Stimulated activated CD4-positive, alpha-beta T cell treated with anti-CD3 and anti-CD28 coated beads, Interleukin-2, amount 100 ng/mL, for 24 hours (primary cell): ENCODE measurements around the gene TRAPPC3L.

ENCODE experiments used
- DNase-seq, 2 donors: peaks; one replicate each; pipeline ENCODE4 v3.0.0-alpha.2; 2020

TRAPPC3L gene

GRCh38 chr6:116556814-116557415 is 11.4 kb upstream of the TRAPPC3L start:
- no peak for DNase-seq

GRCh38 chr6:116556065-116556464 is 10.6 kb upstream of the TRAPPC3L start:
- DNase-seq: no peak

GRCh38 chr6:116553451-116553850 is 8.0 kb upstream of the TRAPPC3L start, which contains the start of gene CALHM4:
TSS of gene CALHM4 (plus strand) at chr6:116553751. CDS start at chr6:116553794, 43 bp downstream.
- no peak for DNase-seq

- DNase-seq: no peak
These were observed 5.3 kb upstream of the TRAPPC3L start for GRCh38 chr6:116550796-116551195.

GRCh38 chr6:116547358-116547757 is 1.9 kb upstream of the TRAPPC3L start:
- no peak for DNase-seq

- DNase-seq: no peak
These were observed 2.3 kb downstream of the TRAPPC3L start for GRCh38 chr6:116543149-116543548.

- DNase-seq: no peak
These were observed 3.1 kb downstream of the TRAPPC3L start for GRCh38 chr6:116542426-116542825.

GRCh38 chr6:116536216-116536621 is 9.3 kb downstream of the TRAPPC3L start:
- DNase-seq: peak in 1 of 2 donors; percentile 20

- DNase-seq: no peak
These were observed 10.4 kb downstream of the TRAPPC3L start for GRCh38 chr6:116535109-116535508.

GRCh38 chr6:116533233-116533957 is 12.1 kb downstream of the TRAPPC3L start:
- DNase-seq: no peak

GRCh38 chr6:116531675-116532570 is 13.6 kb downstream of the TRAPPC3L start:
- peak; percentile 63 to 71 for DNase-seq

GRCh38 chr6:116530436-116530835 is 15.0 kb downstream of the TRAPPC3L start:
- no peak for DNase-seq

GRCh38 chr6:116529466-116530290 is 15.8 kb downstream of the TRAPPC3L start:
- DNase-seq: no peak

GRCh38 chr6:116528780-116529179 is 16.7 kb downstream of the TRAPPC3L start:
- no peak for DNase-seq

- no peak for DNase-seq
These were observed 17.4 kb downstream of the TRAPPC3L start for GRCh38 chr6:116528133-116528532.

GRCh38 chr6:116524236-116524635 is 21.2 kb downstream of the TRAPPC3L start:
- DNase-seq: no peak

- no peak for DNase-seq
These were observed 22.6 kb downstream of the TRAPPC3L start for GRCh38 chr6:116522896-116523295.

GRCh38 chr6:116518621-116519368 is 26.7 kb downstream of the TRAPPC3L start:
- DNase-seq: no peak

- DNase-seq: no peak
These were observed 30.3 kb downstream of the TRAPPC3L start for GRCh38 chr6:116515141-116515540.

GRCh38 chr6:116514111-116514510 is 31.4 kb downstream of the TRAPPC3L start:
- no peak for DNase-seq

GRCh38 chr6:116513224-116513875 is 32.1 kb downstream of the TRAPPC3L start:
- DNase-seq: no peak
